Liver (tissue), 9 donors: ENCODE data around the gene CHN2. TPM values are rescaled to one million over a fixed set of nuclear protein-coding genes. Genes with fewer than 3 reads are reported as not detected.

Source experiments
- DNase-seq: peaks from one replicate; pipeline ENCODE4 v3.0.0-alpha.2; 2017; ENCODE audit warnings: low spot score
- H3K27ac ChIP-seq, 2 donors: one replicate each; pipeline ENCODE4 v1.7.0; 2013; ENCODE audit warnings: inconsistent platforms in 2 of 2, low read length in 2 of 2, control low read depth in 1 of 2, low read depth in 1 of 2, mild to moderate bottlenecking in 1 of 2
- H3K27me3 ChIP-seq, 4 donors: one replicate each; pipeline versions ENCODE4 v1.6.1 to v1.7.0; 2013; ENCODE audit warnings: low read length in 3 of 4, inconsistent platforms in 1 of 4, mild to moderate bottlenecking in 1 of 4, moderate library complexity in 1 of 4; ENCODE audit not compliant: control insufficient read depth in 4 of 4, insufficient read depth in 4 of 4
- H3K36me3 ChIP-seq, 4 donors: one replicate each; pipeline versions ENCODE4 v1.6.1 to v1.7.0; 2013; ENCODE audit warnings: low read length in 3 of 4, mild to moderate bottlenecking in 3 of 4, low read depth in 1 of 4, moderate library complexity in 1 of 4; ENCODE audit not compliant: control insufficient read depth in 4 of 4, insufficient read depth in 3 of 4
- H3K4me1 ChIP-seq, 4 donors: one replicate each; pipeline versions ENCODE4 v1.6.1 to v1.7.0; 2013; ENCODE audit warnings: low read length in 3 of 4, mild to moderate bottlenecking in 3 of 4, moderate library complexity in 1 of 4; ENCODE audit not compliant: control insufficient read depth in 4 of 4, insufficient read depth in 4 of 4
- H3K4me3 ChIP-seq, 3 donors: one replicate each; pipeline versions ENCODE4 v1.6.1 to v1.7.0; 2013; ENCODE audit warnings: low read length in 3 of 3, control low read depth in 1 of 3, low read depth in 1 of 3, mild to moderate bottlenecking in 1 of 3
- H3K9ac ChIP-seq, 2 donors: one replicate each; pipeline ENCODE4 v1.7.0; 2013; ENCODE audit warnings: low read length in 2 of 2, mild to moderate bottlenecking in 2 of 2, moderate library complexity in 2 of 2, control low read depth in 1 of 2, low read depth in 1 of 2
- H3K9me3 ChIP-seq, 4 donors: one replicate each; pipeline versions ENCODE4 v1.6.1 to v1.7.0; 2013; ENCODE audit warnings: low read length in 3 of 4; ENCODE audit not compliant: control insufficient read depth in 4 of 4
- ATF3 ChIP-seq: IDR thresholded peaks from 2 replicates; pipeline ENCODE4 v1.6.1; 2016; ENCODE audit warnings: antibody characterized with exemption
- EGR1 ChIP-seq, 2 donors: IDR thresholded peaks; 2 replicates each; pipeline ENCODE4 v1.6.1; 2016 to 2018; ENCODE audit warnings: antibody characterized with exemption in 2 of 2, low read depth in 2 of 2
- FOXA1 ChIP-seq: IDR thresholded peaks from 2 replicates; pipeline ENCODE4 v1.6.1; 2016; ENCODE audit warnings: antibody characterized with exemption
- FOXA2 ChIP-seq: IDR thresholded peaks from 2 replicates; pipeline ENCODE4 v1.6.1; 2016; ENCODE audit warnings: antibody characterized with exemption
- GABPA ChIP-seq, 2 donors: IDR thresholded peaks in 1 of 2; conservative IDR thresholded peaks in 1 of 2; 2 replicates each; pipeline ENCODE4 v1.6.1; 2016; ENCODE audit warnings: antibody characterized with exemption in 2 of 2, mild to moderate bottlenecking in 1 of 2, moderate library complexity in 1 of 2
- HNF4A ChIP-seq, 2 donors: conservative IDR thresholded peaks; 2 replicates each; pipeline ENCODE4 v1.6.1; 2016; ENCODE audit warnings: antibody characterized with exemption in 2 of 2, mild to moderate bottlenecking in 2 of 2
- HNF4G ChIP-seq: IDR thresholded peaks from 2 replicates; pipeline ENCODE4 v1.6.1; 2016; ENCODE audit warnings: antibody characterized with exemption
- JUND ChIP-seq, 2 donors: IDR thresholded peaks; 2 replicates each; pipeline ENCODE4 v1.6.1; 2016; ENCODE audit warnings: antibody characterized with exemption in 2 of 2
- NR2F2 ChIP-seq: IDR thresholded peaks from 2 replicates; pipeline ENCODE4 v1.6.1; 2016; ENCODE audit warnings: antibody characterized with exemption
- RAD21 ChIP-seq, 2 donors: IDR thresholded peaks; 2 replicates each; pipeline ENCODE4 v1.6.1; 2016; ENCODE audit warnings: antibody characterized with exemption in 2 of 2, mild to moderate bottlenecking in 2 of 2
- REST ChIP-seq: IDR thresholded peaks from 2 replicates; pipeline ENCODE4 v1.6.1; 2016; ENCODE audit warnings: antibody characterized with exemption, mild to moderate bottlenecking
- RXRA ChIP-seq, 2 donors: IDR thresholded peaks; 2 replicates each; pipeline ENCODE4 v1.6.1; 2017 to 2018; ENCODE audit warnings: antibody characterized with exemption in 2 of 2, mild to moderate bottlenecking in 1 of 2
- SP1 ChIP-seq: IDR thresholded peaks from 2 replicates; pipeline ENCODE4 v1.6.1; 2018; ENCODE audit warnings: antibody characterized with exemption, mild to moderate bottlenecking
- TAF1 ChIP-seq: conservative IDR thresholded peaks from 2 replicates; pipeline ENCODE4 v1.6.1; 2016; ENCODE audit warnings: antibody characterized with exemption, mild to moderate bottlenecking
- YY1 ChIP-seq: IDR thresholded peaks from 2 replicates; pipeline ENCODE4 v1.6.1; 2016; ENCODE audit warnings: antibody characterized with exemption, mild to moderate bottlenecking
- ZBTB33 ChIP-seq: IDR thresholded peaks from 2 replicates; pipeline ENCODE4 v1.6.1; 2016; ENCODE audit warnings: antibody characterized with exemption
- WGBS: extraction: QIAGEN DNeasy Blood & Tissue Kit; methylation state at CpG from one replicate; pipeline ENCODE4 v1.1.7; 2013; 5-methylcytosine and 5-hydroxymethylcytosine counted together
- polyA plus RNA-seq, 2 donors: library from polyadenylated mRNA; stranded (reverse) in 1 of 2; unstranded in 1 of 2; fragments of 200-250 nt in 1 of 2; fragments of >200 nt in 1 of 2; fragmentation: Nextera tagmentation in 1 of 2; extraction: Ambion mirVana in 1 of 2; gene quantifications; one replicate each; pipeline versions ENCODE4 v1.2.1 to v1.2.3, GENCODE V29; 2013 to 2015
- total RNA-seq, 2 donors: library from RNA; depleted of rRNA; stranded (reverse); fragments of >200 nt; gene quantifications; one replicate each; pipeline ENCODE4 v1.2.3, GENCODE V29; 2014
- TF ChIP-seq, protein P1 (sequence below): fragments of 150-350 bp; IDR thresholded peaks from 2 replicates; pipeline ENCODE4 v1.5.1; 2017; ENCODE audit warnings: improper control_type of control experiment, low read depth, low read length; ENCODE audit not compliant: missing input control
- TF ChIP-seq, protein P2 (sequence below): IDR thresholded peaks from 2 replicates; pipeline ENCODE4 v1.6.1; 2016; ENCODE audit warnings: antibody characterized with exemption
- donor health status: healthy.
- donor health status: healthy.
- donor health status: healthy.
- donor health status: healthy.
- donor health status: healthy.

The CHN2 gene
- total and polyA plus RNA-seq, 4 donors, result 8.3 to 25.4 (median 17.8) TPM

DNA sequence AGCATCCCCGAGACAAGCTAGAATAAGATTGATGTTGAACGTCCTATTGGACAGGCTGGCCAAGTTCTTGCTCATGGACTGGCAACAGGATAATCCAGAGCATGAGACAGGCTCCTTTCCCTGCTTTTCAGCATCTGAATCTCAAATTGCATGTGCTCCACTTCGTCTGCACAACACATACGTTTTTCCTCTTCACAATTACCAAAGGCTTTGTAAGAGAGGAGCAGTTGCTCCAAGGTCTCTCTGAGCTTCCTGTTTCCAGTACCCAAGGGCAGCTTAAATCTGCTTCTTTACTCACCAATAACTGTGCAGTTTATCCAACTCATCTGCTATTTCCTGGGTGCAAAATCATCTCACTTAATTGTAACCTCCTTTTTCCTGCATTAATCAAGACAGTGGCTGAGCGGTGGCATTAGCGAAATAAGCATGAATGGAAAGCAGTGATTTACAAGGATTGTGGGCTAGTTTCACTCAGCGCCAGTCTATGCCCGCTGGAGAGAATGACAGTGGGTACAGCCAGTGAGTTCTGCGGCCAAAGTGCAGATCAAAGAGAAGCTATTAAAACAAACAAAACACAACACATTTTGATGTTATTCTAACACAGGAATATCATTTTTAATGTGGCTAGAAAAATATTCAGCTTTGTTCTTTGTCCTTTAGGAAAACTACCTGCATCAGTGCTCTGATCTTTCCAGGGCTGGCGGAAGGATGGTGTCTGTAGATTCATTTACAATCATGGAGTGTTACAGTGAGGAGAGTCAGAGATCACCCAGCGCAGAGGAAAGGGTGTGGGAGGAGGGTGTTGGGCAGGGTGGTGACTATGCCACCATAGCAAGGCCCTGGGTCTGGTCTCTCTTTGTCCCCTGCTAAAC lies 79.8 kb downstream of the CHN2 start:
- Histone ChIP-seq H3K27ac (peak overlapping the region; percentile 1 to 15), H3K9ac (no peak overlapping the region), H3K4me1 (peaks cover 5 to 66% (median 46%) of the 10 kb centered on the region in 4 donors), H3K4me3 (no peak overlapping the region), H3K9me3 (no peaks in the 10 kb centered on the region), H3K27me3 (no peaks in the 10 kb centered on the region), H3K36me3 (no peaks in the 10 kb centered on the region)
- no peak for DNase-seq
- TF ChIP-seq HNF4G (no peak), GABPA (IDR thresholded peaks at IDR 0.05 in 1 of 2, conservative IDR thresholded peaks at IDR 0.05 in 1 of 2) (no peak), HNF4A (conservative IDR thresholded peaks at IDR 0.05) (peak; percentile 59 to 82), TAF1 (no peak), EGR1 (IDR thresholded peaks at IDR 0.05; ENCODE audit: low read depth in 2 of 2) (no peak), YY1 (peak; percentile 22), RAD21 (IDR thresholded peaks at IDR 0.05) (peak in 1 of 2 donors; percentile 16), NR2F2 (no peak), REST (no peak), FOXA2 (no peak), JUND (IDR thresholded peaks at IDR 0.05) (no peak), ATF3 (no peak), FOXA1 (no peak), RXRA (IDR thresholded peaks at IDR 0.05) (peak in 1 of 2 donors; percentile 13), SP1 (peak; percentile 23), ZBTB33 (no peak)
- TF ChIP-seq, protein P1, sequence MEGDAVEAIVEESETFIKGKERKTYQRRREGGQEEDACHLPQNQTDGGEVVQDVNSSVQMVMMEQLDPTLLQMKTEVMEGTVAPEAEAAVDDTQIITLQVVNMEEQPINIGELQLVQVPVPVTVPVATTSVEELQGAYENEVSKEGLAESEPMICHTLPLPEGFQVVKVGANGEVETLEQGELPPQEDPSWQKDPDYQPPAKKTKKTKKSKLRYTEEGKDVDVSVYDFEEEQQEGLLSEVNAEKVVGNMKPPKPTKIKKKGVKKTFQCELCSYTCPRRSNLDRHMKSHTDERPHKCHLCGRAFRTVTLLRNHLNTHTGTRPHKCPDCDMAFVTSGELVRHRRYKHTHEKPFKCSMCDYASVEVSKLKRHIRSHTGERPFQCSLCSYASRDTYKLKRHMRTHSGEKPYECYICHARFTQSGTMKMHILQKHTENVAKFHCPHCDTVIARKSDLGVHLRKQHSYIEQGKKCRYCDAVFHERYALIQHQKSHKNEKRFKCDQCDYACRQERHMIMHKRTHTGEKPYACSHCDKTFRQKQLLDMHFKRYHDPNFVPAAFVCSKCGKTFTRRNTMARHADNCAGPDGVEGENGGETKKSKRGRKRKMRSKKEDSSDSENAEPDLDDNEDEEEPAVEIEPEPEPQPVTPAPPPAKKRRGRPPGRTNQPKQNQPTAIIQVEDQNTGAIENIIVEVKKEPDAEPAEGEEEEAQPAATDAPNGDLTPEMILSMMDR, result no peak
- TF ChIP-seq, protein P2, sequence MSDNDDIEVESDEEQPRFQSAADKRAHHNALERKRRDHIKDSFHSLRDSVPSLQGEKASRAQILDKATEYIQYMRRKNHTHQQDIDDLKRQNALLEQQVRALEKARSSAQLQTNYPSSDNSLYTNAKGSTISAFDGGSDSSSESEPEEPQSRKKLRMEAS, result no peak
- WGBS, result 40% methylated on average over 11 of the region's 11 CpGs
